Endothelial cell of umbilical vein (primary cell): ENCODE data around the gene CFAP300. TPM values are rescaled to one million over a fixed set of nuclear protein-coding genes. Genes with fewer than 3 reads are reported as not detected.

Experiments
- BruUV-seq: library from RNA; stranded (reverse); fragments of 400-500 nt; replicated peaks from 2 replicates; lab custom pipeline; 2021; lab: Mats Ljungman, UMichigan
- CTCF ChIA-PET: fragments of 300-600, 350-600 bp; sonication (Branson Sonifier 250); formaldehyde crosslinking; loops from one replicate; lab custom pipeline; 2021; ENCODE audit warnings: antibody characterized with exemption, inconsistent platforms; lab: Charles Lee
- POLR2A ChIA-PET: fragments of 300-600, 350-600 bp; sonication (Branson Sonifier 250); formaldehyde crosslinking; loops from one replicate; lab custom pipeline; 2021; ENCODE audit warnings: antibody characterized with exemption, inconsistent platforms; lab: Charles Lee
- DNase-seq: peaks from one replicate; pipeline ENCODE4 v3.0.0-alpha.2; 2011; ENCODE audit warnings: low read depth, low spot score
- FAIRE-seq: peaks from 2 replicates; lab custom pipeline; 2011; peaks lifted over from hg19 to GRCh38; lab: Jason Lieb, UNC
- H2AFZ ChIP-seq: 2 replicates; pipeline ENCODE4 v1.6.0; 2012; ENCODE audit warnings: low read depth, low read length, control low read depth, inconsistent platforms
- H3K27ac ChIP-seq: 2 replicates; pipeline ENCODE4 v1.5.1; 2011; ENCODE audit warnings: low read depth, mild to moderate bottlenecking, control low read depth, low read length, moderate library complexity; ENCODE audit not compliant: insufficient read depth
- H3K27me3 ChIP-seq, 2 experiments: 2 replicates each; pipeline versions ENCODE4 v1.6.0 to v1.6.1; 2011; ENCODE audit warnings: low read length in 2 of 2, mixed read lengths in 1 of 2; ENCODE audit not compliant: control insufficient read depth in 2 of 2, insufficient read depth in 2 of 2
- H3K36me3 ChIP-seq, 2 experiments: 2 replicates in 1 of 2; 3 replicates in 1 of 2; pipeline ENCODE4 v1.5.1; 2011; ENCODE audit warnings: low read length in 2 of 2, mild to moderate bottlenecking in 1 of 2, moderate library complexity in 1 of 2; ENCODE audit not compliant: control insufficient read depth in 2 of 2, insufficient read depth in 2 of 2; ENCODE audit errors: extremely low read depth in 1 of 2
- H3K4me1 ChIP-seq: 3 replicates; pipeline ENCODE4 v1.5.1; 2011; ENCODE audit warnings: mild to moderate bottlenecking, low read length; ENCODE audit not compliant: control insufficient read depth, insufficient read depth; ENCODE audit errors: extremely low read depth
- H3K4me2 ChIP-seq: 2 replicates; pipeline ENCODE4 v1.6.1; 2011; ENCODE audit warnings: low read length, control low read depth, mixed read lengths; ENCODE audit not compliant: insufficient read depth
- H3K4me3 ChIP-seq, 3 experiments: fragments of 200-600 bp in 1 of 3; sonication (generic), shearing (Covaris generic) in 1 of 3; replicated peaks in 1 of 3; 2 replicates each; pipeline ENCODE4 v1.5.1; 2011 to 2016; ENCODE audit warnings: control low read depth in 3 of 3, low read length in 3 of 3, mild to moderate bottlenecking in 2 of 3, inconsistent platforms in 1 of 3, low read depth in 1 of 3, moderate library complexity in 1 of 3; ENCODE audit not compliant: insufficient read depth in 1 of 3
- H3K79me2 ChIP-seq: 2 replicates; pipeline ENCODE4 v1.6.0; 2012; ENCODE audit warnings: low read length, inconsistent platforms; ENCODE audit not compliant: control insufficient read depth, insufficient read depth
- H3K9ac ChIP-seq: replicated peaks from 2 replicates; pipeline ENCODE3; 2011; ENCODE audit warnings: low read length, control low read depth; ENCODE audit not compliant: insufficient read depth; ENCODE audit errors: extremely low read depth
- H3K9me1 ChIP-seq: replicated peaks from 3 replicates; pipeline ENCODE4 v1.6.0; 2011; ENCODE audit warnings: mild to moderate bottlenecking, low read length; ENCODE audit not compliant: control insufficient read depth, insufficient read depth; ENCODE audit errors: extremely low read depth
- H3K9me3 ChIP-seq: replicated peaks from 2 replicates; pipeline ENCODE4 v1.5.1; 2012; ENCODE audit warnings: low read length, inconsistent platforms; ENCODE audit not compliant: control insufficient read depth, insufficient read depth
- H4K20me1 ChIP-seq: replicated peaks from 2 replicates; pipeline ENCODE3; 2011; ENCODE audit warnings: mild to moderate bottlenecking, low read length; ENCODE audit not compliant: control insufficient read depth, insufficient read depth; ENCODE audit errors: extremely low read depth
- CTCF ChIP-seq, 2 donors: IDR thresholded peaks; 1 replicate in 1 of 2; 2 replicates in 1 of 2; pipeline ENCODE4 v1.5.1; 2011; ENCODE audit warnings: low read length in 2 of 2, mild to moderate bottlenecking in 2 of 2, moderate library complexity in 2 of 2, control low read depth in 1 of 2, inconsistent platforms in 1 of 2, low read depth in 1 of 2; ENCODE audit not compliant: insufficient read depth in 1 of 2; ENCODE audit errors: extremely low read depth in 1 of 2
- EZH2 ChIP-seq: IDR thresholded peaks from 2 replicates; pipeline ENCODE4 v1.6.1; 2012; ENCODE audit warnings: borderline replicate concordance, low read depth, mild to moderate bottlenecking, moderate library complexity, low read length, inconsistent platforms; ENCODE audit not compliant: severe bottlenecking
- FOS ChIP-seq: IDR thresholded peaks from 2 replicates; pipeline ENCODE4 v1.6.1; 2011; ENCODE audit warnings: mild to moderate bottlenecking, low read length, moderate library complexity, borderline replicate concordance; ENCODE audit not compliant: insufficient read depth
- GATA2 ChIP-seq: IDR thresholded peaks from 2 replicates; pipeline ENCODE4 v1.7.0; 2011; ENCODE audit warnings: low read depth, mild to moderate bottlenecking, moderate library complexity, mixed read lengths, low read length; ENCODE audit not compliant: insufficient read length, insufficient read depth
- JUN ChIP-seq: IDR thresholded peaks from 2 replicates; pipeline ENCODE4 v1.6.1; 2011; ENCODE audit warnings: borderline replicate concordance, low read depth; ENCODE audit not compliant: insufficient read length, insufficient read depth
- MAX ChIP-seq: IDR thresholded peaks from 2 replicates; pipeline ENCODE4 v1.6.1; 2011; ENCODE audit not compliant: insufficient read depth, insufficient read length
- MYC ChIP-seq: IDR thresholded peaks from one replicate; pipeline ENCODE4 v1.6.1; 2011; ENCODE audit warnings: mild to moderate bottlenecking, low read depth, low read length
- POLR2A ChIP-seq: IDR thresholded peaks from 2 replicates; pipeline ENCODE4 v1.6.1; 2012; ENCODE audit warnings: low read depth, mild to moderate bottlenecking, control low read depth, low read length
- POLR2AphosphoS5 ChIP-seq: IDR thresholded peaks from 2 replicates; pipeline ENCODE4 v1.6.1; 2012; ENCODE audit warnings: low read depth, mild to moderate bottlenecking, control low read depth, low read length, moderate library complexity; ENCODE audit not compliant: insufficient read depth
- dilution Hi-C: fragments of 300-500 bp; cut with MboI; formaldehyde crosslinking; loops from one replicate; pipeline ENCODE4 v1.15.0; 2019; ENCODE audit warnings: low sequenced_read_pairs; ENCODE audit not compliant: extremely low pct_ligation_motif_present
- intact Hi-C: fragments of 100-400 bp; cut with micrococcal nuclease; formaldehyde crosslinking; loops from one replicate; pipeline ENCODE4 v1.10.0; 2022
- polyA plus RNA-seq, 4 experiments: library from polyadenylated mRNA; depleted of rRNA in 3 of 4; stranded (reverse) in 3 of 4; unstranded in 1 of 4; fragments of >200 nt; gene quantifications; 2 replicates each; pipeline versions ENCODE4 v1.2.1 to v1.2.3, GENCODE V29; 2011 to 2012; ENCODE audit warnings: missing spikeins in 1 of 4
- total RNA-seq: library from RNA; stranded (reverse); gene quantifications from 2 replicates; pipeline ENCODE4 v1.2.3, GENCODE V29; 2021

Gene CFAP300
- total and polyA plus RNA-seq, 2 donors (not counting 3 experiments of a cell fraction or from before 2014, with no cell fraction given): 0.07 TPM; not detected in 1

DNA sequence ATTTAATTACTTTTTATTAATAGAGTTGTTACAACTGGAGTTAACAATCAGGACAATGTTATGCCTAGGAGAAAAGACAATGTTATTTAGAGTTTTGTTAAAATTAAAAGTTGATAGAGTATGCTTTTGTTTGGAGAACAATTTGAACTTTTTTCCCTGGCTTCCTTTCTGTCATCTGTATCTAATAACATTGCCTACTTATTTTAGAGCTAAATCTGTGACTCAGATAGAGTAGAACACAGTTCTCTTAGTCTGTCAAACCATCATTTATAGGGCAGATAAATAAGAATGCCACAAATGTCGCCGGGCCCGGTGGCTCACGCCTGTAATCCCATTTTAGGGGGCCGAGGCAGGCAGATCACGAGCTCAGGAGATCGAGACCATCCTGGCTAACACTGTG is 34.1 kb downstream of the CFAP300 start:
- Histone ChIP-seq H2AFZ (no peak overlapping the region), H3K27ac (no peak overlapping the region), H3K9me1 (no peaks in the 10 kb centered on the region), H3K4me2 (no peak overlapping the region), H3K79me2 (no peaks in the 10 kb centered on the region), H4K20me1 (no peaks in the 10 kb centered on the region), H3K27me3 (peaks cover 0 to 2% of the 10 kb centered on the region in 2 experiments), H3K9ac (no peak overlapping the region), H3K4me3 (no peak overlapping the region), H3K36me3 (no peaks in the 10 kb centered on the region), H3K9me3 (no peaks in the 10 kb centered on the region), H3K4me1 (no peaks in the 10 kb centered on the region)
- FAIRE-seq (no peak), DNase-seq (no peak)
- no peak for TF ChIP-seq CTCF (IDR thresholded peaks at IDR 0.05; ENCODE audit: extremely low read depth in 1 of 2, insufficient read depth in 1 of 2, low read depth in 1 of 2, low read length in 2 of 2)
- no peak for TF ChIP-seq JUN
- TF ChIP-seq MAX: no peak
- no peak for TF ChIP-seq GATA2
- no peak for TF ChIP-seq POLR2A
- no peak for TF ChIP-seq EZH2
- no peak for TF ChIP-seq POLR2AphosphoS5
- no peak for TF ChIP-seq MYC
- TF ChIP-seq FOS: no peak
- ChIA-PET CTCF (no interaction called here), POLR2A (no interaction called here)
- intact Hi-C loops: no loop called here
- dilution Hi-C loops: no loop called here
- no TSS peak for BruUV-seq
